ENCODE data around the gene RAF1.

The RAF1 gene

DNA sequence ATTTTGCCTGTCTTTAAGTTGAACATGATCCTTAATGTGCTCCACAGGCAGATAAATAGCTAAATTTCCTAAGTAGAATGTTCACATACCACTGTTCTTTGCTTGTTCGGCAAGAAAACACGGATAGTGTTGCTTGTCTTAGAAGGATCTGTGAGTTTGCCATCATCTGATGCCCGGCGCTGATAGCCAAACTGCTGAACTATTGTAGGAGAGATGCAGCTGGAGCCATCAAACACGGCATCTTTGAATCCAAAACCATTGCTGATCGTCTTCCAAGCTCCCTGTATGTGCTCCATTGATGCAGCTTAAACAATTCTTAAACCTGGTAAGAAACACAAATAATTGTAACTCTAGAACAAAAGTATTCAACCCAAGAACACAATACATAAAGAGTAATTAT, 45.5 kb downstream of the RAF1 start:
- H3K27ac ChIP-seq = no peak overlapping the region
- no peak overlapping the region for H3K4me3 ChIP-seq
- H3K9me3 ChIP-seq = no peaks in the 10 kb centered on the region
- peaks cover 0 to 35% (median 14%) of the 10 kb centered on the region in 4 donors for H3K4me1 ChIP-seq
- TF ChIP-seq, protein P1, sequence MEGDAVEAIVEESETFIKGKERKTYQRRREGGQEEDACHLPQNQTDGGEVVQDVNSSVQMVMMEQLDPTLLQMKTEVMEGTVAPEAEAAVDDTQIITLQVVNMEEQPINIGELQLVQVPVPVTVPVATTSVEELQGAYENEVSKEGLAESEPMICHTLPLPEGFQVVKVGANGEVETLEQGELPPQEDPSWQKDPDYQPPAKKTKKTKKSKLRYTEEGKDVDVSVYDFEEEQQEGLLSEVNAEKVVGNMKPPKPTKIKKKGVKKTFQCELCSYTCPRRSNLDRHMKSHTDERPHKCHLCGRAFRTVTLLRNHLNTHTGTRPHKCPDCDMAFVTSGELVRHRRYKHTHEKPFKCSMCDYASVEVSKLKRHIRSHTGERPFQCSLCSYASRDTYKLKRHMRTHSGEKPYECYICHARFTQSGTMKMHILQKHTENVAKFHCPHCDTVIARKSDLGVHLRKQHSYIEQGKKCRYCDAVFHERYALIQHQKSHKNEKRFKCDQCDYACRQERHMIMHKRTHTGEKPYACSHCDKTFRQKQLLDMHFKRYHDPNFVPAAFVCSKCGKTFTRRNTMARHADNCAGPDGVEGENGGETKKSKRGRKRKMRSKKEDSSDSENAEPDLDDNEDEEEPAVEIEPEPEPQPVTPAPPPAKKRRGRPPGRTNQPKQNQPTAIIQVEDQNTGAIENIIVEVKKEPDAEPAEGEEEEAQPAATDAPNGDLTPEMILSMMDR (IDR thresholded peaks at IDR 0.05) = no peak
- no peaks in the 10 kb centered on the region for H3K27me3 ChIP-seq
- DNase-seq = no peak
- intact Hi-C loops (cut with DNase I; ENCODE audit: low total_unique reads) = no loop called here
- peaks cover 17 to 39% (median 31%) of the 10 kb centered on the region in 3 donors for H3K36me3 ChIP-seq

DNA sequence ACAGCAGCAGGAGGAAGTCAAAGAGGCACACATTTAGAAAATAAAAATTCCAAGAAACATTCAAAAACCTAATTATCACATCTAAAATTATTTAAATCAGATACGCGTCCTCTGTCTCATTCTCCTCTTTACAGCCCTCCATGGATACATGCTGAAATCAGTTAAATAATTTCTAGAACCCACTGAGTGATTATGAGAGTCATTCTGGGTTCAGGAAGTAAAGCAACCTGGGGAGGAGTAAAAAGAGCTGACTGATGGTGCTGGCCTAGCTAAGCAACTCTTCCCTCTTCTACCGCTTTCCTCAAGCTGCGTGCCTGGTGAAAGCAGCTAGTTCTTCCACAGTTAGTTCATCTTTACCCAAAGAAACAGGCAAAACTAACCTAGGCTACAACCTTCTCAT, 48.7 kb downstream of the RAF1 start:
- Histone ChIP-seq H3K27ac (no peak overlapping the region), H3K4me3 (no peak overlapping the region), H3K27me3 (no peaks in the 10 kb centered on the region), H3K36me3 (peaks cover 24 to 63% (median 49%) of the 10 kb centered on the region in 3 donors), H3K9me3 (no peaks in the 10 kb centered on the region), H3K4me1 (peaks cover 0 to 14% (median 6%) of the 10 kb centered on the region in 4 donors)
- TF ChIP-seq, protein P1 (IDR thresholded peaks at IDR 0.05) = no peak
- intact Hi-C loops (cut with DNase I; ENCODE audit: low total_unique reads) = no loop called here
- DNase-seq = no peak

DNA sequence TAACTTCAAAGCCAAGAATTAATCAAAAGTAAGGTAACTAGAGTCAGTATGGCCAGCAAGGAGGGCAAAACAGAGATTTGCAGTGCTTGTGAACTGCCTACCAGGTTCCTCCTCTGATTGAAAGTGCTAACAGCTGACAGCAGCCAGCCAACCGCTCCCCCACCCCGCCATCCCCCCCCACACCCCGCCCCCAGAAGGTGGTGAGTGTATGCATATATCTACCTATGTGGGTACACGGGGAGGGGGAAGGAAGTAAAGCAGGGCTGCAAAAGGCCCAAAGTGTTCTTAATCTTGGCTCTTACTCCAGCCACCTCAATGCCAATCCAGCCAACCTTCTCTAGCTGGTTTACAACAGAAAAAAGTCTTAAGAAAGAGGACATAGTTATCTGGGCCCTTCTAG, 50.7 kb downstream of the RAF1 start:
- no peaks in the 10 kb centered on the region for H3K9me3 ChIP-seq
- no peaks in the 10 kb centered on the region for H3K27me3 ChIP-seq
- H3K36me3 ChIP-seq = peaks cover 29 to 79% (median 53%) of the 10 kb centered on the region in 3 donors
- no peak overlapping the region for H3K27ac ChIP-seq
- no peak overlapping the region for H3K4me3 ChIP-seq
- H3K4me1 ChIP-seq = peaks cover 0 to 14% (median 6%) of the 10 kb centered on the region in 4 donors
- TF ChIP-seq, protein P1 (IDR thresholded peaks at IDR 0.05) = no peak
- intact Hi-C loops (cut with DNase I; ENCODE audit: low total_unique reads) = no loop called here
- DNase-seq = no peak

DNA sequence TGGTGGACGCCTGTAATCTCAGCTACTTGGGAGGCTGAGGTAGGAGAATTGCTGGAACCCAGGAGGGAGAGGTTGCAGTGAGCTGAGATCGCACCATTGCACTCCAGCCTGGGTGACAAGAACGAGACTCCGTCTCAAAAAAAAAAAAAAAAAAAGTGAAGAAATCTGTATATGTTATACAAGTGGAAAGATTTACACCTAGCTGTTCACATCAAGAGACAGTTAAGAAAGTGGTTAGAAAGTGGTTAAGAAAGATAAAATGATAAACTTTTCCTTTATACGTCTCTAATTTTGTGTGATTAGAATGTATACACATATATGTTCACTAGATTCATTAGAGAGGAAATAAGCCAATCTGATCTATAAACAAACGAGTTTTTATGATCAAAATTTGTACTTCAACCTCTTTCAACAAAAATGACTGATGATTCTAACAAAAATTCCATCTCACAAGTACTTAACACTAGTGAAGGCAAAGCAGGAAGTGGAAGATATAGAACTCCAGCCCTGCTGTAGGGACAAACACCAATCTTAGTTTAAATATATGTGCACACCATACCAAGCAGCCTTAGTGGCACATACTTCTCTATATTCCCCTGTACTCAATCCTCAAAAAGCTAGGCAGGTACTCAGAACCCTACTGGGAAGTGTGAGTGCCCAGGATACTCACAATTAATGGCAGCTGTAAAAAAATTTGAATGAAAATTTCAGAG, 51.2 kb downstream of the RAF1 start:
- peaks cover 0 to 14% (median 6%) of the 10 kb centered on the region in 4 donors for H3K4me1 ChIP-seq
- H3K27ac ChIP-seq = no peak overlapping the region
- DNase-seq = no peak
- no peak overlapping the region for H3K4me3 ChIP-seq
- intact Hi-C loops (cut with DNase I; ENCODE audit: low total_unique reads) = no loop called here
- H3K9me3 ChIP-seq = no peaks in the 10 kb centered on the region
- TF ChIP-seq, protein P1 (IDR thresholded peaks at IDR 0.05) = no peak
- H3K36me3 ChIP-seq = peaks cover 28 to 78% (median 53%) of the 10 kb centered on the region in 3 donors
- no peaks in the 10 kb centered on the region for H3K27me3 ChIP-seq

DNA sequence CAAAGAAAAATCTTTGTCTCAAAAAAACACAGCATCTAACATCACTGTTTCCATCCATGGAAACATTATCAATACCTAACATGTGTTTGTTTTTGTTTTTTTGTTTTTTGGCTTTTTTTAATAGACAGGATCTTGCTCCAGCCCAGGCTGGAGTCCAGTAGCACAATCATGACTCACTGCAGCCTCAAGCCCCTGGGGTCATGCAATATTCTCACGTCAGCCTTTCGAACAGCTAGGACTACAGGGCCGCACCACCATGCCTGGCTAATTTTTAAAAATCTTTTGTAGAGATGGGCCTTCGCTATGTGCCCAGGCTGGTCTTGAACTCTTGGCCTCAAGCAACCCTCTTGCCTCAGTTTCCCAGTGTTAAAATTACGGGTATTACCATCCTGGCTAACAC, 52.8 kb downstream of the RAF1 start:
- intact Hi-C loops (cut with DNase I; ENCODE audit: low total_unique reads) = no loop called here
- H3K4me1 ChIP-seq = peaks cover 0 to 14% (median 6%) of the 10 kb centered on the region in 4 donors
- TF ChIP-seq, protein P1 (IDR thresholded peaks at IDR 0.05) = no peak
- H3K27me3 ChIP-seq = no peaks in the 10 kb centered on the region
- no peak for DNase-seq
- H3K27ac ChIP-seq = no peak overlapping the region
- H3K4me3 ChIP-seq = no peak overlapping the region
- H3K9me3 ChIP-seq = no peaks in the 10 kb centered on the region
- H3K36me3 ChIP-seq = peaks cover 33 to 79% (median 54%) of the 10 kb centered on the region in 3 donors

Data from tibial artery (tissue), 4 donors.